ENCODE results near the gene HRAS. TPM values are rescaled to one million over a fixed set of nuclear protein-coding genes. Genes with fewer than 3 reads are reported as not detected.

The HRAS gene
- total and polyA plus RNA-seq, 2 of the 8 experiments (the other 6 are each of a cell fraction or from before 2014, with no cell fraction given), result 44.3 to 54.7 TPM

- TF ChIP-seq USF2 (IDR thresholded peaks at IDR 0.05; ENCODE audit: low read length) (no peak), SUZ12 (IDR thresholded peaks at IDR 0.05; ENCODE audit: low read length) (no peak), GABPA (IDR thresholded peaks at IDR 0.05; ENCODE audit: borderline replicate concordance, insufficient read depth, low read length) (no peak), SIX5 (IDR thresholded peaks at IDR 0.05; ENCODE audit: low read depth, low read length) (no peak), SRF (IDR thresholded peaks at IDR 0.05; ENCODE audit: low read depth, low read length) (no peak), JUND (IDR thresholded peaks at IDR 0.05; ENCODE audit: low read length) (peak; percentile 66; the same call in 1 of the 2 replicates), MAX (IDR thresholded peaks at IDR 0.05) (no peak), ATF3 (IDR thresholded peaks at IDR 0.05; ENCODE audit: insufficient read depth, low read depth, low read length) (no peak), RXRA (IDR thresholded peaks at IDR 0.05; ENCODE audit: insufficient read depth, low read depth, low read length) (no peak), CEBPB (IDR thresholded peaks at IDR 0.05; ENCODE audit: low read depth, low read length) (no peak), TBP (IDR thresholded peaks at IDR 0.05; ENCODE audit: low read depth, low read length) (no peak), RAD21 (IDR thresholded peaks at IDR 0.05 in 1 of 2, conservative IDR thresholded peaks at IDR 0.05 in 1 of 2; ENCODE audit: low read depth in 2 of 2, low read length in 2 of 2) (no peak), SP2 (IDR thresholded peaks at IDR 0.05; ENCODE audit: low read length) (no peak), SIN3A (conservative IDR thresholded peaks at IDR 0.05 in 1 of 2, IDR thresholded peaks at IDR 0.05 in 1 of 2; ENCODE audit: low read depth in 1 of 2, low read length in 2 of 2) (no peak), POU5F1 (IDR thresholded peaks at IDR 0.05; ENCODE audit: low read depth, low read length) (no peak), SP4 (IDR thresholded peaks at IDR 0.05; ENCODE audit: low read length) (no peak), KDM5A (IDR thresholded peaks at IDR 0.05; ENCODE audit: low read length) (no peak), MAFK (IDR thresholded peaks at IDR 0.05; ENCODE audit: low read depth, low read length) (no peak), ASH2L (IDR thresholded peaks at IDR 0.05; ENCODE audit: low read length) (no peak), YY1 (IDR thresholded peaks at IDR 0.05; ENCODE audit: low read depth, low read length) (no peak), CBX8 (IDR thresholded peaks at IDR 0.05; ENCODE audit: borderline replicate concordance, low read depth, low read length) (no peak)
These were observed 33.2 kb upstream of the HRAS start (continued) for GRCh38 chr11:568306-569157.

Measured in H1 (cell line).